Heart left ventricle (tissue), 16 donors: Measurements from ENCODE around the gene KLK5. TPM values are rescaled to one million over a fixed set of nuclear protein-coding genes. Genes with fewer than 3 reads are reported as not detected.
"Not testable (repeated sequence)": the region's sequence is repeated elsewhere in the genome, so short reads cannot be mapped to it uniquely, and the experiment has no call there.

Experiments used
- ATAC-seq, 4 donors: fragments of 200-7000 bp; cut with Tn5 transposase; one replicate each; pipeline ENCODE4 v1.9.1; 2020 to 2022; ENCODE audit warnings: moderate library complexity in 4 of 4, mild to moderate bottlenecking in 3 of 4, moderate number of reproducible peaks in 1 of 4
- DNase-seq, 5 donors: peaks; one replicate each; pipeline ENCODE4 v3.0.0-alpha.2; 2020
- H3K27ac ChIP-seq, 12 donors: fragments of 200-600 bp; sonication (generic) in 4 of 12; one replicate each; pipeline versions ENCODE4 v1.5.0 to v1.8.0; 2016 to 2022; ENCODE audit warnings: mild to moderate bottlenecking in 2 of 12
- H3K27me3 ChIP-seq, 9 donors: fragments of 200-600 bp; sonication (generic) in 2 of 9; one replicate each; pipeline versions ENCODE4 v1.5.1 to v1.8.0; 2016 to 2022; ENCODE audit warnings: mild to moderate bottlenecking in 3 of 9
- H3K36me3 ChIP-seq, 9 donors: fragments of 200-600 bp; sonication (generic) in 2 of 9; one replicate each; pipeline versions ENCODE4 v1.5.0 to v1.8.0; 2018 to 2022; ENCODE audit warnings: mild to moderate bottlenecking in 2 of 9
- H3K4me1 ChIP-seq, 12 donors: fragments of 200-600 bp; sonication (generic) in 4 of 12; one replicate each; pipeline versions ENCODE4 v1.5.0 to v1.8.0; 2016 to 2022; ENCODE audit warnings: mild to moderate bottlenecking in 3 of 12
- H3K4me3 ChIP-seq, 12 donors: fragments of 200-600 bp; sonication (generic) in 4 of 12; one replicate each; pipeline versions ENCODE4 v1.5.0 to v1.8.0; 2017 to 2022; ENCODE audit warnings: mild to moderate bottlenecking in 9 of 12, moderate library complexity in 4 of 12
- H3K9me3 ChIP-seq, 12 donors: fragments of 200-600 bp; sonication (generic) in 4 of 12; one replicate each; pipeline versions ENCODE4 v1.5.0 to v1.8.0; 2016 to 2022; ENCODE audit warnings: mild to moderate bottlenecking in 1 of 12
- CTCF ChIP-seq, 12 donors: fragments of 200-600 bp; sonication (generic) in 4 of 12; IDR thresholded peaks; one replicate each; pipeline versions ENCODE4 v1.5.0 to v1.8.0; 2018 to 2022; ENCODE audit warnings: antibody characterized with exemption in 12 of 12, mild to moderate bottlenecking in 5 of 12
- POLR2A ChIP-seq, 2 donors: fragments of 450-650 bp; IDR thresholded peaks; one replicate each; pipeline ENCODE4 v1.6.1; 2017; ENCODE audit warnings: antibody characterized with exemption in 2 of 2, mild to moderate bottlenecking in 2 of 2, moderate library complexity in 2 of 2
- WGBS, 4 donors: extraction: QIAGEN DNeasy Blood & Tissue Kit in 2 of 4; methylation state at CpG; one replicate each; pipeline versions ENCODE4 v1.1.5 to v1.1.7; 2013 to 2018; 5-methylcytosine and 5-hydroxymethylcytosine counted together
- intact Hi-C, 10 donors: fragments of 100-400 bp; cut with DNase I; formaldehyde crosslinking; loops; one replicate each; pipeline versions ENCODE4 v1.11.1 to v1.14.2; 2022
- polyA plus RNA-seq, 2 donors: library from polyadenylated mRNA; stranded (reverse); fragments of 200-250 nt; gene quantifications; one replicate each; pipeline ENCODE4 v1.2.3, GENCODE V29; 2013
- total RNA-seq, 9 donors: library from RNA; depleted of rRNA in 2 of 9; stranded (reverse); fragments of >200 nt in 2 of 9; fragmentation: NEBNext Ultra II Directional in 3 of 9; extraction: Animal tissue kit (Norgen Biotek cat#: 25700) in 3 of 9; gene quantifications; one replicate each; pipeline versions ENCODE4 v1.1.0 to v1.2.4, GENCODE V29; 2016 to 2023
- donor health status: ischemic (EF 13 %, LVEDD 7.1; RV severe dilation, severe dysfunction).
- donor health status: healthy with polysubstance abuse.
- donor health status: DM: no; HTN: yes; CAD: no.
- donor health status: DM: no; HTN: no; CAD: no.
- donor health status: ischemic (EF 25% LVEDD 6.9; RV normal size, moderate dysfunction).
- donor health status: ischemic (EF 25% LVEDD 5.7; RV mildly dilated, moderate dysfunction).
- donor health status: healthy.
- donor health status: DM: yes; HTN: yes; CAD: no.
- donor health status: ischemic (EF 35%, LVEDD 5.7; RV mildly dilated, moderate dysfunction).
- donor health status: nonischemic (EF 11% LVEDD 7.7; RV severe dilation, severe dysfunction).
- donor health status: DM: yes; HTN: yes; CAD: no.
- donor health status: PGD.
- donor health status: ischemic (EF 29% LVEDD 5.4; RV normal size, mild dysfunction).
- donor health status: nonischemic (EF 23%, LVEDD 6.1; RV moderate dilation, normal function).

KLK5 gene
- total and polyA plus RNA-seq, 11 donors, result 5.4 TPM; not detected in 10

- WGBS, 4 donors, result 49 to 58% (median 55%) methylated on average over 3 of the region's 3 CpGs
- Histone ChIP-seq H3K36me3 (no peaks in the 10 kb centered on the region), H3K27me3 (peaks cover 0 to 35% (median 5%) of the 10 kb centered on the region in 9 donors), H3K9me3 (no peaks in the 10 kb centered on the region), H3K4me3 (no peak overlapping the region), H3K27ac (no peak overlapping the region), H3K4me1 (no peaks in the 10 kb centered on the region)
- intact Hi-C loops, result no loop called here
- TF ChIP-seq CTCF (IDR thresholded peaks at IDR 0.05) (no peak), POLR2A (IDR thresholded peaks at IDR 0.05) (no peak)
- no peak for ATAC-seq
- DNase-seq, result no peak
Observed at GRCh38 chr19:50897191-50897607, 55.6 kb downstream of the KLK5 start.

- no peak for TF ChIP-seq POLR2A (IDR thresholded peaks at IDR 0.05)
- TF ChIP-seq CTCF (IDR thresholded peaks at IDR 0.05), result no peak
- Histone ChIP-seq H3K36me3 (no peaks in the 10 kb centered on the region), H3K27me3 (peaks cover 0 to 37% (median 4%) of the 10 kb centered on the region in 9 donors), H3K9me3 (no peaks in the 10 kb centered on the region), H3K4me3 (no peak overlapping the region), H3K4me1 (no peaks in the 10 kb centered on the region), H3K27ac (no peak overlapping the region)
- DNase-seq (no peak), ATAC-seq (peak in 2 of 4 donors; percentile 48 to 50)
- 66 to 71% (median 68%) methylated on average over 6 of the region's 6 CpGs for WGBS, 4 donors
- intact Hi-C loops, result no loop called here
Observed at GRCh38 chr19:50896591-50897190, 56.1 kb downstream of the KLK5 start.

GRCh38 chr19:50896089-50896590 lies 56.7 kb downstream of the KLK5 start:
- ATAC-seq, intact Hi-C loops, H3K9me3 ChIP-seq, H3K4me3 ChIP-seq, DNase-seq, H3K36me3 ChIP-seq, H3K27ac ChIP-seq, H3K4me1 ChIP-seq: not testable (repeated sequence)
- H3K27me3 ChIP-seq, result peaks cover 0 to 36% (median 0%) of the 10 kb centered on the region in 9 donors
- 82 to 85% (median 84%) methylated on average over 9 of the region's 9 CpGs for WGBS, 4 donors

GRCh38 chr19:50894478-50895356 lies 58.1 kb downstream of the KLK5 start:
- no peak overlapping the region for H3K4me3 ChIP-seq
- intact Hi-C loops, result no loop called here
- no peaks in the 10 kb centered on the region for H3K36me3 ChIP-seq
- H3K4me1 ChIP-seq, result no peaks in the 10 kb centered on the region
- H3K27ac ChIP-seq, result no peak overlapping the region
- no peak for TF ChIP-seq POLR2A (IDR thresholded peaks at IDR 0.05)
- no peak for TF ChIP-seq CTCF (IDR thresholded peaks at IDR 0.05)
- no peaks in the 10 kb centered on the region for H3K9me3 ChIP-seq
- peaks cover 0 to 29% (median 0%) of the 10 kb centered on the region in 9 donors for H3K27me3 ChIP-seq
- WGBS, 4 donors, result 64 to 70% (median 64%) methylated on average over 10 of the region's 10 CpGs
- DNase-seq (no peak), ATAC-seq (peak in 1 of 4 donors; percentile 31)

Other genes with a start within 250 kb of the KLK5 start
- gene SHANK1, start 233.2 kb downstream of the KLK5 start, total RNA-seq, result 1 to 10 TPM in 1 of 9 donors, under 1 TPM in 7, not detected in 1; 0.28 to 2.1 (median 0.49) TPM
- under 1 TPM; 0.03 to 0.23 TPM for gene SHANK1, start 233.2 kb downstream of the KLK5 start, polyA plus RNA-seq
- gene CLEC11A, start 229.7 kb downstream of the KLK5 start, total RNA-seq, result 10 to 100 TPM in 1 of 9 donors, 1 to 10 TPM in 8; 2.4 to 16.6 (median 4.2) TPM
- 1 to 10 TPM; 2.4 to 7.2 TPM for gene CLEC11A, start 229.7 kb downstream of the KLK5 start, polyA plus RNA-seq
- not detected for gene GPR32, start 182.6 kb downstream of the KLK5 start, total RNA-seq
- not detected for gene GPR32, start 182.6 kb downstream of the KLK5 start, polyA plus RNA-seq
- not detected for gene ACP4, start 162.6 kb downstream of the KLK5 start, total RNA-seq
- gene ACP4, start 162.6 kb downstream of the KLK5 start, polyA plus RNA-seq, result not detected
- gene KLK1, start 129.3 kb downstream of the KLK5 start, total RNA-seq, result 1 to 10 TPM in 1 of 9 donors, under 1 TPM in 3, not detected in 5; 0.53 to 1.4 (median 0.74) TPM
- gene KLK1, start 129.3 kb downstream of the KLK5 start, polyA plus RNA-seq, result under 1 TPM; 0.50 to 0.51 TPM
- not detected for gene KLK15, start 119.5 kb downstream of the KLK5 start, total RNA-seq
- gene KLK15, start 119.5 kb downstream of the KLK5 start, polyA plus RNA-seq, result not detected
- gene KLK3, start 98.1 kb downstream of the KLK5 start, total RNA-seq, result not detected
- gene KLK3, start 98.1 kb downstream of the KLK5 start, polyA plus RNA-seq, result not detected
- not detected for gene KLK2, start 79.6 kb downstream of the KLK5 start, total RNA-seq
- gene KLK2, start 79.6 kb downstream of the KLK5 start, polyA plus RNA-seq, result not detected
- not detected for gene KLK4, start 41.6 kb downstream of the KLK5 start, total RNA-seq
- gene KLK4, start 41.6 kb downstream of the KLK5 start, polyA plus RNA-seq, result not detected
- gene KLK6, start 16.6 kb upstream of the KLK5 start, total RNA-seq, result not detected
- not detected for gene KLK6, start 16.6 kb upstream of the KLK5 start, polyA plus RNA-seq
- 1 to 10 TPM in 1 of 9 donors, not detected in 8; 4.1 TPM for gene KLK7, start 30.9 kb upstream of the KLK5 start, total RNA-seq
- gene KLK7, start 30.9 kb upstream of the KLK5 start, polyA plus RNA-seq, result not detected
- 1 to 10 TPM in 1 of 9 donors, not detected in 8; 1.9 TPM for gene KLK8, start 48.6 kb upstream of the KLK5 start, total RNA-seq
- not detected for gene KLK8, start 48.6 kb upstream of the KLK5 start, polyA plus RNA-seq
- 1 to 10 TPM in 1 of 9 donors, under 1 TPM in 4, not detected in 4; 0.12 to 4.0 (median 0.37) TPM for gene KLK10, start 66.7 kb upstream of the KLK5 start, total RNA-seq
- under 1 TPM in 1 of 2 donors, not detected in 1; 0.33 TPM for gene KLK10, start 66.7 kb upstream of the KLK5 start, polyA plus RNA-seq
- gene KLK11, start 73.6 kb upstream of the KLK5 start, total RNA-seq, result 10 to 100 TPM in 1 of 9 donors, under 1 TPM in 1, not detected in 7; 0.32 to 19.1 TPM
- under 1 TPM; 0.35 to 0.42 TPM for gene KLK11, start 73.6 kb upstream of the KLK5 start, polyA plus RNA-seq
- not detected for gene KLK12, start 82.0 kb upstream of the KLK5 start, total RNA-seq
- gene KLK12, start 82.0 kb upstream of the KLK5 start, polyA plus RNA-seq, result not detected
- gene KLK13, start 112.1 kb upstream of the KLK5 start, total RNA-seq, result 1 to 10 TPM in 1 of 9 donors, not detected in 8; 2.2 TPM
- gene KLK13, start 112.1 kb upstream of the KLK5 start, polyA plus RNA-seq, result under 1 TPM in 1 of 2 donors, not detected in 1; 0.90 TPM
- gene KLK14, start 129.8 kb upstream of the KLK5 start, total RNA-seq, result under 1 TPM in 6 of 9 donors, not detected in 3; 0.23 to 0.64 (median 0.34) TPM
- under 1 TPM in 1 of 2 donors, not detected in 1; 0.17 TPM for gene KLK14, start 129.8 kb upstream of the KLK5 start, polyA plus RNA-seq
- gene CTU1, start 155.4 kb upstream of the KLK5 start, total RNA-seq, result 10 to 100 TPM in 1 of 9 donors, 1 to 10 TPM in 8; 2.5 to 11.2 (median 4.2) TPM
- 1 to 10 TPM; 1.4 to 2.4 TPM for gene CTU1, start 155.4 kb upstream of the KLK5 start, polyA plus RNA-seq
- 10 to 100 TPM in 1 of 9 donors, 1 to 10 TPM in 6, under 1 TPM in 2; 0.35 to 18.5 (median 1.7) TPM for gene SIGLEC9, start 171.9 kb upstream of the KLK5 start, total RNA-seq
- 1 to 10 TPM in 1 of 2 donors, under 1 TPM in 1; 0.27 to 2.0 TPM for gene SIGLEC9, start 171.9 kb upstream of the KLK5 start, polyA plus RNA-seq
- 1 to 10 TPM in 3 of 9 donors, under 1 TPM in 4, not detected in 2; 0.51 to 6.1 (median 0.63) TPM for gene SIGLEC7, start 189.3 kb upstream of the KLK5 start, total RNA-seq
- gene SIGLEC7, start 189.3 kb upstream of the KLK5 start, polyA plus RNA-seq, result 1 to 10 TPM; 1.0 to 1.2 TPM